Left forelimb (tissue), 1 donor: Measurements from ENCODE around the gene HPCAL1.
"Not testable (repeated sequence)": the region's sequence is repeated elsewhere in the genome, so short reads cannot be mapped to it uniquely, and the experiment has no call there.

Source experiments
- DNase-seq: peaks from one replicate; pipeline ENCODE4 v3.0.0-alpha.2; 2018; ENCODE audit warnings: low spot score

The HPCAL1 gene

DNA sequence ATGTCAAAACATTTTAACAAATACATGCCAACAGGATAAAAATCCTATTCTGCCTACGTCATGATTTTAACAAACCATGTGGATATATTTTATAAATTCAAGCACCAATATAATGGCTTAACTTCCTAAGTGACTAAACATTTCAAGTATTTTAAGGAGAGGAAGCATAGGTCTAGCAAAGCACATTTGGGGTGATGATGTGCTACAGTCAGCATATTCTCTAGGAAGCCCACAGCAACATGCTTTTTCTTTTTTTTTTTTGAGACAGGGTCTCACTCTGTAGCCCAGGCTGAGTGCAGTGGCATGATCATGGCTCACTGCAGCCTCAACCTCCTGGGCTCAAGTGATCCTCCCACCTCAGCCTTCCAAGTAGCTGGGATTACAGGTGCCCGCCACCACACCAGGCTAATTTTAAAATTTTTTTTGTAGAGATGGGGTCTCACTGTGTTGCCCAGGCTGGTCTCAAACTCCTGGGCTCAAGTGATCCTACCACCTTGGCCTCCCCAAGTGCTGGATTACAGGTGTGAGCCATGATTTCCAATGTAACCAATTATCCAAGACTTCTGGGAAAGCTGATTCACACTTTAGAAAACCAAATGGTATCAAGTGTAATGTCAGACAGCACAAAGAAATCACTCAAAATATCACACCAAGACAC is 139.9 kb downstream of the HPCAL1 start:
- not testable (repeated sequence) for DNase-seq

DNA sequence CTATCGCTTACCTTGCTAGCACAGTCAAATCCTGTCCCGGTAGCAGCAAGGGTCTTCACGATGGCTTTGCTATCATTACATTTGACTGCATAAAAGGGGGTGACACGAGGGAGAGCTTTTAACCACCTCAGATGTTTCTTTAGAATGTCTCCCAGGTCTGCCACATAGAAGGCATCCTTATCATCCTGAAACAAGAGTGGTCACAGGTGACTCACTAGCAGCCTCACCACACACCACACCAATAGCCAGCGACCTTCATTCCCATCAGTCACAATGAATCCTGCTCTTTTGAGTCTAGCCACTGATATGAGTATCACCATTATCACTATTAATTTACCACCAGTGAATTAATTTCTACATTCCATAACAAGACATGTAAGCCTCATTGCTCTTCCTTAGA is 141.8 kb downstream of the HPCAL1 start:
- DNase-seq: no peak

DNA sequence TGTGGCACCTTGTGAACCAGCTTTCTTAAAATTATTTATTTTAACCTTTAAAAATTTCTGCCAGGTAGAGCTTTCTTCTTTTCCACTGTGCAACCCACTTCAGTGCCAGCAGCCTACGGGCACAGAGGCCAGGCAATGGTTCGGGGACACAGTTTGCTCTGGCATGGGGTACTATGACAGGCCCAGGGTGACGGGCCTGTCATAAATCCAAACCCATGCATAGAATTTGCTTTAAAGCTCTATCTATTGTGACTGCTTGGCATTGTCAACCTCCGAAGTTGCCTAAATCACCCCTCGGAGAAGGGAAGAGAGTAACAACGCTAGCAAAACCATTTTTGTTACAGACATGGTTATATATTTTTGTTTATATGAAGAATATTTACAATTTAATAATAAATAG is 143.9 kb downstream of the HPCAL1 start:
- DNase-seq: no peak

DNA sequence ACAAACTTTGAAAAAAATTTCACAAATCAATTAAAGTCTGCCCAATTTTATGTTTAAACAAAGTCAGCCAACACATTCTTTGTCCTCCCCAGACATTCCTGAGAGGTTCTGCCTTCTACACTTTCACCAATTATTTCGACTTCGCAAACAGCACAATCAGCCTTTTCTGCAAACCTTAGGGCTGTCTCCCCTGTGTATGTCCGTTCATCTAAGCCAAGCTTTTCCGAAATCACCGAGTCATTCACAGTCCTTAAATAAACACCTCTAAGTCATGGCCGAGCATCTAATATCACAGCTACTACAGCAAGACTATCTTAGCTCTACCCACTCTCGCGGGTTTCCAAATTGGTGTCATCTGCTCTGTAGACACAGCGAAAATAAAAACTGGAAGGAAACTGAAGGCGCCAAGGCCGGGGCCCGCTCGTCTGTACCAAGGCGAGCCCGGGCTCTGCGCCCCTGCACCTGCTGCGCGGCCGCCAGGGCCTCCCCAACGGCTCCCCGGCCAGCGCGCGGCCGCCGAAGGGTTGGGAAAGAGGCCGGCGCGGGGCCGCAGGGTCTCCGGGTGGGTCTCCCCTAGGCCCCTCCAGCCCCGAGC is 144.7 kb downstream of the HPCAL1 start:
- DNase-seq: peak; percentile 59

DNA sequence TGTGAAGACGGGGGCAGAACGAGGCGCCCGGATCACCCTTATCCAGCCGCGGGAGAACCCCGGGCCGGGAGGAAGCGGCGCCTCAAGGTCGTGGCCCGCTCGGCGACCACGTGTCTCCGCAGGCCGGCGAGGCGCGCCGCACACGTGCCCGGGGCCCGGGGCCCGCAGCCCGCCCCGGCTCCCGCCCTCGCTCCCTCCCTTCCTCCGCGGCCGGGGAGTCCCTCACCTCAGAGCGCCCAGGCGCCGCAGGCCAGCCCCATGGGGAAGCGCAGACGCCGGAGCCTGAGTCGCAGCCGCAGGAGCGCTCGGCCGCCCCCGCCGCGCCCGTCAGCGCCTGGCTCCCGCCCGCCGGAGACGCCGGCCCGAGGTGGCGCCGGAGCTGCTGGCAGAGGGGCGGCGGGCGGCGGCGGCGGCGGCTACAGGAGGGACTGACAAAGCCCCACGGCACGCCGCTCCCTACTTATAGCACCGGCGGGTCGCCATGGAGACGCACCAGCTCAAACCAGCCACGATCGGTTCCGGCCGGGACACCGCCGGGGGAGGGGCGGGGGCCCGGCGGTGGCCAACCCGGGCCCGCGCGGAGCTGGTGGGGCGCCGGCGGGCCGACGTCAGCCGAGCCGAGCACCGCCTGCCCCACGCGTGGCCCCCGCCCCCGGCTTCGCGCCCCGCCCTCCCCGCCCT is 145.3 kb downstream of the HPCAL1 start, which contains the start of gene ODC1:
Gene ODC1, minus strand, starts transcription at position 433 of the 681 bp plus-strand sequence. CDS start 3,295 bp downstream, outside the sequence.
- peak; percentile 96 for DNase-seq

DNA sequence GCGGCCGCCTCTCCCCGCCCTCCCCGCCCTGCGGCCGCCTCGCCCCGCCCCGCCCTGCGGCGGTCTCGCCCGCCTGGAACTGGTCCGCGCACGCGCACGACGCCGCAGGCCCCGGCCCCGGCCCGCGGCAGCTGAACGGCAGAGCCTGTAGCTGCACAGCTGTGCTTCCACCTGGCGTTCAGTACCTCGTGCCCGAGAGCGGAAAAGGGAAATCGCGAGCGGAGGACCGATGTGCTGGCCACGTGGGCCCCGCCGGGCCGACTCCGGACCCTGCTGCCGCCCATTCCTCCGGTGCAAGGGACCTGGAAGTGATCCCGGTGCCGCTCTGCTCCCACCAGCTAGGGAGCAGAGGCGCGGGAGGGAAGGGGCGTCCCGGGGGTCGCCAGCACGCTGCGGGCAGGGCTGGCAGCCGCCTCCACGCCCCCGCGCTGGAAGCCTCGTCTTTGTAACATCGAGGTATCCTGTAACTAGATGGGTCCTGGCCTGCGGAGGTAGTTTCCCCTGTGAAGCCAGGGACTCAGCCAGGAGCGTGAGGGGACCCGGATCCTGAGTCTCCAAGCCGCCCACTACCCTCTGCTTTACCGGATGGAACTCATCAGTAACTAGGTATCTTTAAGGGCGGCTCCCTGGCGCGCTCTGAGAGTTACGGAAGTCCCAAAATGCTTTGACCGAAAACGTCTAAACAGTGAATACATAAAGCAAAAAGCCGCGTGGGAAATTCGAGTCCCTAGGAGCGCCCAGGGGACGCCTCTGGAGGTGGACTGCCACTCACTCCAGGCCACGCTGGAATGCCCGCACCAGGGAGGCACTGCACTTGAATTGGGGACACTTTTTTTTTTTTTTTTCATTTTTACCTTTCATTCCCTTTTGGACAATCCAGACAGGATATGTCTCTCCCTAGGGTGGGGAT is 146.1 kb downstream of the HPCAL1 start:
- DNase-seq: no peak

DNA sequence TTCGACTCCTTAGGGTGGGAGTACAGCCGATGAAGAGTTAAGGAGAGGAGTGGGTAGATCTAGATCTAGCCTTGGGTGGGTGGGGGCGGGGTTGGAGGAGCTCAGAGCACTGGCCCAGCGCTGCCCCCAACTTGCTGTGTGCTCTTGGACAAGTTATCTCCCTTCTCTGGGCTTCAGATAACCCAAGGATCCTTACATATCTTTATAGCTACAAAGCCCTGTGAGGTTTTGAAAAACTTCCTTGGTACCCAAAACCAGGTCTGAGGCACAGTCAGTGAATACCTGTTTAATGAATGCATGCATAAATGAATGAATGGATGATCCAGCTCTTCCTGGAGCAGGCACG is 146.8 kb downstream of the HPCAL1 start:
- DNase-seq: no peak

DNA sequence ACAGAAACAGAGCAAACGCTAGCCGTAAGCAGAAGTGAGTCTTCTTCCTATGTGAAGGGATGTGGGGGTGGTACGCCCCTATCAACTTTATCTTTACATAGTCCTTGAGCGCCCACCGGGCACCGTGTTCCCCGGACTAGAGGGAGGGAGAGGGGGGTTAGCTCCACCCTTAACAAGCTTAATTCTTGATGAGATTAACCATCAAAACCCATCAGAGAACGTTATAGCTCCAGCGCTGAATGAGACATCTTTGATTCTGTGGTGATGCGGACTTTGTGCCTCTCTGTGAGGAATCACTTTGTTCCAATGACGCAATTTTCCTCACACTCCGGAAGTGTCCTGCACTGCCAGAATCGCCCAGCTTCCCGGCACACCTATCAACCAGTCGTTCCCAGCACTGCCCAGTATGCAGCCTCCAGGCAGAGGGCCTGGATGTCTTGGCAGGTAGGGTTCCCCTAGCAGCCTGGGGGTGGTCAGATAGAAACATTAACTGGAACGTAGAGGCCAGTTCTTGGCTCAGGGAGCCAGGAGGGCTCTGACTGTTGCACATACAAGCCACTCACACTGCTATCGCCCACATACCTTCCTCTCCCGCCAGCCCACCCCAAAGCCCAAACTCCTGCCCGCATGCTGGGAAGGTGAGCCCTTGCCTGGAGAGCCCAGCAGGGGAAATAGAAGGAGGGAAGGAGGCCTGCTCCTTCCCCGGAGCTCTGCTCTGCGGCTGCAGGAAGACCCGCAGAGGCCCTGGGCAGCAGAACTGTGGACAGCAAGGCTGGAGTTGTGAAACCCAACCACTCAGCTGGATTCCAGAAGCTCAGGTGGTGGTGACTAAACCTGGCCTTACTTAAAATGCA is 147.4 kb downstream of the HPCAL1 start:
- no peak for DNase-seq

DNA sequence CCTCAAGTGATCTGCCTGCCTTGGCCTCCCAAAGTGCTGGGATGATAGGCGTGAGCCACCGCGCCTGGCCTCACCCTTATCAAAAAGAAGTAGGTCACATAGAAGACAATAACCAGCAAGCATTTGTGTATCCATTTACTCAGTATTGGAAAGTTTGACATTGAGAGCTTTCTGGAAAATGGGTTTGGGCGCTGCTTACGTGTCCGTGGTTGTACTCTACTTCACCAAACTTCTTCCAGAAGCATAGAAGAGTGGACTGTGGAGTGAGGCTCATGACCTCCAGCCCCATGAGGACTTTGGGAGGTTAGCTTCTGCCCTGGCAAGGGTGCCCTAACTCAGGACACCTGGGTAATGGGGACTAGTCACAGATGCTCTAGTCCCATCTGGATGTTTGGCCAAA is 149.1 kb downstream of the HPCAL1 start:
- DNase-seq: no peak

DNA sequence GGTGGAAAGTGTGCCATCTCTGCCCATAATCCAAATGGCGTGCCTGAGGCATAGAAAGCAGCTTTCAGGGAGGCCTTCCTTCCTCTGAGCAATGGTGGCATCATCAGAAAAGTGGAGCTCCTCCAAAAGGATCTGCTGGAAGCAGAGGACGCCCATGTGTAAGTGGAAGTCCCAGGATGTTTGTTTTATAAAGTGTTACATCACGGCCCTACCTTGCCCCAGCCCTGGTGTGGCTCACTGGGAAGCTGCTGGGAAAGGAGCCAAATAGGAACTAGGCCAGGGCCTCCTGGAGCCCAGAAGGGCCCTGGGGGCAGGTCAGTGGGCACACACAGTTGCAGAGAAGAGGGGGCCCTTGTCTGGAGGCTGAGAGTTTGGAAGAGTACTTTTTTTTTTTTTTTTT is 149.6 kb downstream of the HPCAL1 start:
- DNase-seq: no peak

DNA sequence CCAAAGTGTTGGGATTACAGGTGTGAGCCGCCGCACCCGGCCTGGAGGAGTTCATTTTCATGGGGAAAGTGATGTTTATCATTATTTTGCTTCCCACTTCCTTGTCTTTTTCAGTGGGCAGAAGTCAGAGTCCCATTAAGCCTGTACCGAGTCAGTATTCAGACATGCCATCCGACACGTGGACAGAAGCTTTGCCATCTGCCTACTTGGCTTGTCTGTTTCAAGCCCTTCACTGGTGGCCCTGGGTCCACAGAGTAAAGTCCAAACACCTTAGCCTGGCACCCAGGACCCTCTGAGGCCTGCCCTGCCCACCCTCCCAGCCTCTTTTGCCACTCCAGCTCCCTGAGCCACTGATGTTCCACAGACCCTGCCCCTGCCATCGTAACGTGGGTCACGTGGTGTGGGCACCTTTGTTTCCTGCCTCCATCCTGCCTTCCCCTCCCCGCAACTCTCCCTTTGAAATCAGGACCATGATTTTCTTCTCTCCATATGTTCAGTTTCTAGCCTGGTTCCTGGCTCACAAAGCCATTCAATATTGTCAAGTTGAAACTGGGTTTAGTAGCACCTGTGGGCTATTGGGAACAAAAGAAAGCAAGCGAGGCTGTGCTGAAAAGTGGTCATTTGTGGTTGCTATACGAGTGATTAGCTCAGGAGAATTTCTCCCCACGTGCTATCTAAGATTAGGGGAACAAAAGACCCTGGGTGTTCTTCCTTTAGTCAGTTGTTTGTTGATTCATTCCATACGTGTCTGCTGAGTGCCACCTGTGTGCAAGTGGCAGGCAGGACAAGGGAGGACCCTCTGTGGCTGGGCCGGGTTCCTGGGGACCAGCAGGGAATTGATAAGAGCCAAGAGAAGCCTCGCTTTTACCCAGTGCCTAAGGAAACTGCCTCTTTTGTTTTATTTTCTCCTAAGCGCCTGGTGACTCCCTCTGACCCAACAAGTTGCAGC is 150.5 kb downstream of the HPCAL1 start:
- DNase-seq: no peak

DNA sequence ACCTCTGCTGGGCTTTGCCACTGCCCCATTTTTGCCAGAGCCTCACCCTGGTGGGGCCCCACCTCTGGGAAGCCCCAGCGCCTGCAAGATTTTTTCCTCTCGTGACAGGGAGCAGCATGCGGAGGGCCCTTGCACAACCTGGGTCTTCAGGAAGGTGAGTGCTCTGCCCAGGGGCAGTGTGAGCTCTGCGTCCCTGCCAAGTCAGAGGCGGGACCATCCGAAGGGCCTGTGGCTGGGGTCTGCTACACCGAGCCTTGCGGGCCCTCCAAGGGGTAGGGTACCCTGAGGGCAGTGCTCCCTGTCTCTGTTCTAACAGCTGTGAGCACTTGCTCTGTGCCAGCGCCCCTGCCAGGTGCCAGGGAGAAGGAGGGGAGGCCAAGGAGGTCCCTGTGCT is 151.2 kb downstream of the HPCAL1 start:
- DNase-seq: no peak

DNA sequence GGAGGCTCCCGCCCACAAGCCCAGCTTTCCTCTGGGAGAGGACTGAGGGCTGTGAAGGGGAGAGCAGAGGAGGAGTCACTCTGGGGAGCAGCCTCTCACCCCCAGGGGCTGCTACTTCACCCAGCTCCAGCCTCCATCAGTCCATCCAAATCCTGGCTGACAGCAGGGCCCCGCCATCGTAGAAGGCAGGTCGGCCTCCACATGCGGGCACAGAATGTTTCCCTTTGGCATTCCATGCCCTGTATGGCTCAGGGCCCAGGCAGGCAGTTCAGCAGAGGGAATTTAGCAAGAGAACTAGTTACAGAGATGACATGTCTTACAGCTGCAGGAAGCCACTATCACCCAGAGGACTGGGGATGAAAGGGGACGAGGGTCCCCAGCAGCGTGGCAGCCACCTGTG is 151.8 kb downstream of the HPCAL1 start:
- DNase-seq: no peak

DNA sequence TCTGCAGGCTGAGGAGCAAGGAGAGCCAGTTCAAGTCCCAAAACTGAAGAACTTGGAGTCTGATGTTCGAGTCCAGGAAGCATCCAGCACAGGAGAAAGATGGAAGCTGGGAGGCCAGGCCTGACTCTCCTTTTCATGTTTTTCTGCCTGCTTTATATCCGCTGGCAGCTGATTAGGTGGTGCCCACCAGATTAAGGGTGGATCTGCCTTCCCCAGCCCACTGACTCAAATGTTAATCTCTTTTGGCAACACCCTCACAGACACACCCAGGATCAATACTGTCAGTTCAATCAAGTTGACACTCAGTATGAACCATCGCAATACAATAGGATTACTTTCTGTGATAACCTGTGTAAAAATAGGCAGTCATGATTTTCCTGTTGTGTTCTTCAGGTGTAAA is 154.5 kb downstream of the HPCAL1 start:
- not testable (repeated sequence) for DNase-seq

DNA sequence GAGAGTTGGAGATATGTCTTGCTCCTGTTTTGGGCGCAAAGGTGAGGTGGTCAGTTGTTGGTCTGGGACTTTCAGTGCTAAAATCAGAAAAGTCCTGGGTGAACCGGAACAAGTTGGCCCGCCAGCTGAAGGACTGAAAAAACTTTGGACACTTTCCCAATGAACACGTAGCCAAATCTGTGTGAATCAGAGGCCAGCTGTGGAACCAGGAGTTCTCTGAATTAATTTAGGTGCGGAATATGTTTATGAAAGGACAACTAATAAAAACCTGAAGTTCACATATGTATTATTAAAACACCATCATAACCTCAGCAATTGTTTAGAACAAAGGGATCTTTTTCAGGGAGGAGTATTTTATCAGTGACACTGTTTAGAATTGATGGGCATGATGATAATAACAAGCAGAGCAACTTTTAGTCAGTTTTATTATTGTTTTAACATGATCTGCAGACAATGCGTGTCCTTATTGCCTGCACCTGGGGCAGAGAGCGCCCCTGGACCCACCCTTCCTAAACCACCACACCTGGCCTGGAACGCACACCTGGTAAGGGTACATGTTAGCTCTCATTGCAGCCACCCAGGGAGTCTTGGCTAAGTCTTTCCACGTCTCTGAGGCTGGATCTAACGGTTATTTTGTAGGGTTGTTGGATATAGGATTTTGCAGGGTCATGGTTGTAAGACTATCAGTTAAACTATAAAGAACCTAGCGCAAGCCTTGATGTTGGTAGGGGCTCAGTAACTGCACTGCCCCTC is 155.3 kb downstream of the HPCAL1 start:
- DNase-seq: no peak

DNA sequence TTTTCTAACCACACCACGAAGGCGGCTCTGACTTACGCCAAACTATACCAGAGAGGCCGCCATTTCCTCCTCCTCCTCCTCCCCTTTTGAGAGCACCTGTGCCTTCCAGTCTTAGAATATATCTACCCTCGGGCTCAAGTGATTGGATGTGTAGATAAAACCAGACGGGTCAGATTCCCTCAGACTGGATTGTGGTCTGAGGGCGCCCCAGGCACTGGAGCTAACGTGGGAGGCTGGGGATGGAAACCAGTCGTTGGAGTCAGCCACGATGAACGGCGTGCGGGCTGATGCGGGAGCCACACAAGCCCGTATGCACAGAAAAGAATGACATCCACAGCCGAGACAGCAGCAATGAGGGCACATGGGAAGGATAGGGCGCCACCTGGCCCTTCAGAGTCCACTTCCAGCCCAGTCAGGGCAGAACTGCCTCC is 157.7 kb downstream of the HPCAL1 start:
- no peak for DNase-seq

DNA sequence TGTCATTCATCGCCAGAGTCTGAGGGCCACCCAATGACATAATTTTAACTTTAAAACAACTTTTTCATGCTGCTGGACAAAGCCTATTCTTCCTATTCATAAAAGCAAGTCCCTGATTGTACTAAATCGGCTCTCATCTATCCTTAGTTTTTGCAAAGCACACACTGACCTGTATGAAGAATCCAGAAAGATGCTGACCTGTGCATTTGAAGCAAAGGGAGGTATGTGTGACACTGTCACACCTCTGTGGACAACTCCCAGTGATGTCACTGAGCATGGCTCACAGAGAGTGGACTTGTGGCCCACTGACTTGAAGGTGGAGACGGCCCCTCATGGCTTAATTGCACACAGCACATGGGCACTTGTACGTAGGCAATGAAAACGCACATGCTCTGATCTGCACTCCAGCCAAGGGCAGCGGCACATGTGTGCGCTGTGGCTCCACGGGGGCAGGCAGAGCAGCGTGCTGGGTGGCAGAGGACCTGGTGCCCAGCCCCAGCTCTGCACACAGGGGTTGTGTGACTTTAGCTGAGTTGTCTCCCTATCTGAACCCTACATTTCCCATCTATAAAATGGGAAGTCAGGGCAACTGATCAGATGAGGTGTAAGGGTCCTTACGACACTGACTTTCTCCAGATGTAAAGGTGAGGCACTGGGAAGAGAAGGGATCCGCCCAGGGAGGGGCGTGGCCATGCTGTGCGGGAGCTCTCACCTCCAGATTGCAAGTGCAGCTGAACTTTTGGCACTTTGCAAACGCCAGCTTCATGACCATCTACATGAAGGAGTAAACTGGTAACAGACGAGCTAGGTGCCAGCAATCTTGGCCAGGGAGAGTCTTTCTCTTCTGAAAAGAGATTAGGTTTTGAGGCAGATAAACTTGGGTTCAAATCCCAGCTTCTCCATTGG is 159.7 kb downstream of the HPCAL1 start:
- no peak for DNase-seq

DNA sequence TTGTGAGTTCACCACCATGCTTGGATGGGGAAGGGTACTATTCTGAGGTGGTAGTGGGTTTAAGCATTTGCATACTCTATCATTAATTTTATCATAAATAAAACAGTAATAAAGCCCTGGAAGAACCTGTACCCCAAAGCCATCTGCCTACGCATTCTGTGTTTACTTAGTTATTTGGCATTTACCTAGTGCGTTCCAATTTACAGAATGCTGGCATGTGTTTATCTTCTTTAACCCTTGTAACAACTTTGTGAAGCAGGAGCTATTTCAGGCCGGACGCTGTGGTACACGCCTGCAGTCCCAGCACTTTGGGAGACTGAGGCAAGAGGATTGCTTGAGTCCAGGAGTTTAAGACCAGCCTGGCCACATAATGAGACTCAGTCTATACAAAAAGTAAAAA is 163.2 kb downstream of the HPCAL1 start:
- DNase-seq: no peak

DNA sequence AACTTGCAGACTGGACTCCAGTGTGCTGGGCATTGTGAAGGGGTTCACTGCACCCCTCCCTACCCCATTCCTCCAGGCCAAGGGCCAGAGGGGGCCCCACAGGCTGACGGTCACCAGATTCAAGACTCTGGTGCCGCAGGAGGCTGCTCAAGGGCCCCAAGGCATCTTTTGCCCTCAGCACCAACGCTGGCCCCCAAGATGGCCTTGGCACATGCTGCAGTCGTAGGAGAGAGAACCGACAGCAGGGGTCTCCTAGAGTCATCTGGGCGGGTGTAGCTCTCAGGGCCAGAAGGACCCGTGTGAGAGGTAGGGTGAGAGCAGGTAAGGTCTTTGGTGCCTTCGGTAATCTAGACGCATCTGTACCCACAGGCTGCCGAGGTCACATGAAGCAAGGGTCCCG is 164.1 kb downstream of the HPCAL1 start:
- no peak for DNase-seq
